Neural crest cell (in vitro differentiated cells): ENCODE results near the gene TSPEAR. TPM values are rescaled to one million over a fixed set of nuclear protein-coding genes. Genes with fewer than 3 reads are reported as not detected.

Source experiments
- DNase-seq: peaks from one replicate; pipeline ENCODE4 v3.0.0; 2021; ENCODE audit warnings: low read depth, mixed read lengths, low spot score
- H3K27ac Mint-ChIP-seq: one replicate; pipeline ENCODE4 v1.8.0; 2021; ENCODE audit warnings: mild to moderate bottlenecking, mixed read lengths; ENCODE audit not compliant: unreplicated experiment
- H3K27me3 Mint-ChIP-seq: 2 replicates; pipeline ENCODE4 v1.8.0; 2021; ENCODE audit warnings: low read depth, mild to moderate bottlenecking, mixed read lengths
- H3K36me3 Mint-ChIP-seq: 2 replicates; pipeline ENCODE4 v1.8.0; 2021; ENCODE audit warnings: low read depth, mild to moderate bottlenecking, mixed read lengths
- H3K4me1 Mint-ChIP-seq: 2 replicates; pipeline ENCODE4 v1.8.0; 2021; ENCODE audit warnings: mixed read lengths
- H3K4me3 Mint-ChIP-seq: one replicate; pipeline ENCODE4 v1.8.0; 2021; ENCODE audit warnings: mild to moderate bottlenecking, mixed read lengths
- H3K9me3 Mint-ChIP-seq: 2 replicates; pipeline ENCODE4 v1.8.0; 2021; ENCODE audit warnings: mixed read lengths
- CTCF ChIP-seq: fragments of 200-600 bp; sonication (generic); conservative IDR thresholded peaks from 2 replicates; pipeline ENCODE4 v1.5.0; 2021; ENCODE audit warnings: antibody characterized with exemption, mild to moderate bottlenecking
- total RNA-seq: library from RNA; stranded (reverse); gene quantifications from 2 replicates; pipeline ENCODE4 v1.2.1, GENCODE V29; 2021

TSPEAR gene
- total RNA-seq, 1 donor from 2014 or later, result not detected

GRCh38 chr21:44572959-44573583 is 138.3 kb downstream of the TSPEAR start:
- no peak for DNase-seq
- Mint-ChIP-seq H3K27me3 (peaks cover 2% of the 10 kb centered on the region), H3K9me3 (peaks cover 11% of the 10 kb centered on the region), H3K4me1 (no peaks in the 10 kb centered on the region), H3K36me3 (peaks cover 8% of the 10 kb centered on the region), H3K27ac (peak overlapping the region; percentile 43), H3K4me3 (no peak overlapping the region)
- TF ChIP-seq CTCF, result no peak

GRCh38 chr21:44571844-44572782 is 139.3 kb downstream of the TSPEAR start:
- Mint-ChIP-seq H3K27ac (no peak overlapping the region), H3K36me3 (peaks cover 7% of the 10 kb centered on the region), H3K4me1 (no peaks in the 10 kb centered on the region), H3K9me3 (peaks cover 9% of the 10 kb centered on the region), H3K4me3 (no peak overlapping the region), H3K27me3 (peaks cover 5% of the 10 kb centered on the region)
- TF ChIP-seq CTCF, result no peak
- no peak for DNase-seq

GRCh38 chr21:44571296-44571695 is 140.1 kb downstream of the TSPEAR start:
- H3K4me3 Mint-ChIP-seq, result no peak overlapping the region
- peaks cover 7% of the 10 kb centered on the region for H3K9me3 Mint-ChIP-seq
- H3K27ac Mint-ChIP-seq, result no peak overlapping the region
- H3K27me3 Mint-ChIP-seq, result peaks cover 6% of the 10 kb centered on the region
- H3K36me3 Mint-ChIP-seq, result peaks cover 3% of the 10 kb centered on the region
- no peak for DNase-seq
- no peak for TF ChIP-seq CTCF
- H3K4me1 Mint-ChIP-seq, result no peaks in the 10 kb centered on the region

GRCh38 chr21:44569861-44570517 is 141.4 kb downstream of the TSPEAR start:
- Mint-ChIP-seq H3K4me3 (no peak overlapping the region), H3K4me1 (no peaks in the 10 kb centered on the region), H3K36me3 (peaks cover 3% of the 10 kb centered on the region), H3K9me3 (peaks cover 7% of the 10 kb centered on the region), H3K27me3 (peaks cover 6% of the 10 kb centered on the region), H3K27ac (no peak overlapping the region)
- no peak for TF ChIP-seq CTCF
- no peak for DNase-seq

GRCh38 chr21:44568667-44569556 is 142.5 kb downstream of the TSPEAR start:
- DNase-seq, result no peak
- Mint-ChIP-seq H3K27me3 (peaks cover 6% of the 10 kb centered on the region), H3K9me3 (peaks cover 7% of the 10 kb centered on the region), H3K4me3 (no peak overlapping the region), H3K36me3 (peaks cover 3% of the 10 kb centered on the region), H3K4me1 (no peaks in the 10 kb centered on the region), H3K27ac (peak overlapping the region; percentile 19)
- TF ChIP-seq CTCF, result no peak
